Left ventricle myocardium inferior (tissue), 1 donor: ENCODE measurements around the gene KLF15. TPM values are rescaled to one million over a fixed set of nuclear protein-coding genes. Genes with fewer than 3 reads are reported as not detected.

Experiments
- DNase-seq: peaks from one replicate; pipeline ENCODE4 v3.0.0-alpha.2; 2020
- H3K27ac ChIP-seq: fragments of 200-600 bp; replicated peaks from 2 replicates; pipeline ENCODE4 v1.8.0; 2021
- H3K27me3 ChIP-seq: fragments of 200-600 bp; 2 replicates; pipeline ENCODE4 v1.8.0; 2021; ENCODE audit warnings: low read depth
- H3K36me3 ChIP-seq: fragments of 200-600 bp; 2 replicates; pipeline ENCODE4 v1.8.0; 2021
- H3K4me1 ChIP-seq: fragments of 200-600 bp; 2 replicates; pipeline ENCODE4 v1.8.0; 2021
- H3K4me3 ChIP-seq: fragments of 200-600 bp; 2 replicates; pipeline ENCODE4 v1.8.0; 2021; ENCODE audit warnings: mild to moderate bottlenecking, moderate library complexity
- H3K9me3 ChIP-seq: fragments of 200-600 bp; replicated peaks from 2 replicates; pipeline ENCODE4 v1.8.0; 2021
- intact Hi-C: fragments of 100-400 bp; cut with micrococcal nuclease; formaldehyde crosslinking; loops from one replicate; pipeline ENCODE4 v1.11.0; 2022
- total RNA-seq: library from RNA; stranded (reverse); fragmentation: NEBNext Ultra II Directional; extraction: Animal tissue kit (Norgen Biotek cat#: 25700); gene quantifications from one replicate; pipeline ENCODE4 v1.2.1, GENCODE V29; 2021
- TF ChIP-seq, protein P1 (sequence below): fragments of 200-600 bp; IDR thresholded peaks from 2 replicates; pipeline ENCODE4 v1.8.0; 2021; ENCODE audit warnings: antibody characterized with exemption, mild to moderate bottlenecking, borderline replicate concordance
- donor health status: DM: no; HTN: yes; CAD: no; lungs with severe emphysema.

KLF15 gene
- total RNA-seq, 1 donor from 2014 or later = 44.6 TPM

DNA sequence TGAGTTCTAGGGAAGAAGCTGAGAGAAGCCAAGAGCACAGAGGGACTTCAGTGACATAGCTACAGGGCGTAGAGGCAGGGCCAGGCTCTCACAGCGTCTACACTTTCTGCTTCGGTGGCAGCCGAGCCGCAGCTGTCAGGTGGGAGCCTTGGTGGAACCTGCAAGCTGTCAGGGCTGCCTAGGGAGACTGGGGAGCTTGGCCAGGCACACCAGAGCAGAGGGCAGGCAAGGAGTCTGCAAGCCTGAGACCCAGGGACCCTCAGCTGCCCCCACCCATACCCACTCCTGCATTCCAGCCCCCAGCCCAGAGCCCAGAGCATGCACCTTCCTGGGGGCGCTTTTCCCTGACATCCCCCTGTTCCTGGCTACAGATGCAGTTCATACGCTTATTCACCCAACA is 13.4 kb upstream of the KLF15 start:
- Histone ChIP-seq H3K4me3 (no peak overlapping the region), H3K27ac (no peak overlapping the region), H3K36me3 (no peaks in the 10 kb centered on the region), H3K4me1 (peaks cover 27% of the 10 kb centered on the region), H3K27me3 (no peaks in the 10 kb centered on the region), H3K9me3 (no peaks in the 10 kb centered on the region)
- intact Hi-C loops = no loop called here
- no peak for DNase-seq
- TF ChIP-seq, protein P1, sequence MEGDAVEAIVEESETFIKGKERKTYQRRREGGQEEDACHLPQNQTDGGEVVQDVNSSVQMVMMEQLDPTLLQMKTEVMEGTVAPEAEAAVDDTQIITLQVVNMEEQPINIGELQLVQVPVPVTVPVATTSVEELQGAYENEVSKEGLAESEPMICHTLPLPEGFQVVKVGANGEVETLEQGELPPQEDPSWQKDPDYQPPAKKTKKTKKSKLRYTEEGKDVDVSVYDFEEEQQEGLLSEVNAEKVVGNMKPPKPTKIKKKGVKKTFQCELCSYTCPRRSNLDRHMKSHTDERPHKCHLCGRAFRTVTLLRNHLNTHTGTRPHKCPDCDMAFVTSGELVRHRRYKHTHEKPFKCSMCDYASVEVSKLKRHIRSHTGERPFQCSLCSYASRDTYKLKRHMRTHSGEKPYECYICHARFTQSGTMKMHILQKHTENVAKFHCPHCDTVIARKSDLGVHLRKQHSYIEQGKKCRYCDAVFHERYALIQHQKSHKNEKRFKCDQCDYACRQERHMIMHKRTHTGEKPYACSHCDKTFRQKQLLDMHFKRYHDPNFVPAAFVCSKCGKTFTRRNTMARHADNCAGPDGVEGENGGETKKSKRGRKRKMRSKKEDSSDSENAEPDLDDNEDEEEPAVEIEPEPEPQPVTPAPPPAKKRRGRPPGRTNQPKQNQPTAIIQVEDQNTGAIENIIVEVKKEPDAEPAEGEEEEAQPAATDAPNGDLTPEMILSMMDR = no peak

- TF ChIP-seq, protein P1 = no peak
- no peak for DNase-seq
- no peak overlapping the region for H3K27ac ChIP-seq
- intact Hi-C loops = no loop called here
- H3K4me1 ChIP-seq = peaks cover 27% of the 10 kb centered on the region
- H3K36me3 ChIP-seq = no peaks in the 10 kb centered on the region
- H3K27me3 ChIP-seq = no peaks in the 10 kb centered on the region
- H3K4me3 ChIP-seq = no peak overlapping the region
- no peaks in the 10 kb centered on the region for H3K9me3 ChIP-seq
Measured at GRCh38 chr3:126370055-126370454, 12.8 kb upstream of the KLF15 start.

DNA sequence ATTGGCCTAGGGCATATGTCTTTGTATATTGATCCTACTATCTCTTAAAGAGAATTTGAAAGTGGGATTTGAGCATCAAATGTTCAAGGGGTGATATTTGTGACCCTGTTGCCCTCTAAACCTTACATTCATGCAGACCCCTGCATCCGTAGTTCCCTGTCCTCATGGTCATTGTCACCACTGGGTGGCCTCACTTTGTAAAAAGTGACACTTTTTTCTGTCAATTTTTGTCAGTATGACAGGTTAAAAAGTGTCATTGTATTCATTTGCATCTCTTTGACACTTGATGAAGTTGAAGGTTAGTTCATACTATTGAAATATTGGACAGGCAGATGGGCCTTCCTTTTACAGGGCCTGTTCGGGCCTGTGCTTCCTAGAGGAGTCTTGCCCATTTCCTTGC is 12.3 kb upstream of the KLF15 start:
- DNase-seq = no peak
- H3K4me3 ChIP-seq = no peak overlapping the region
- intact Hi-C loops = no loop called here
- no peaks in the 10 kb centered on the region for H3K9me3 ChIP-seq
- H3K36me3 ChIP-seq = no peaks in the 10 kb centered on the region
- peaks cover 24% of the 10 kb centered on the region for H3K4me1 ChIP-seq
- TF ChIP-seq, protein P1 = no peak
- no peak overlapping the region for H3K27ac ChIP-seq
- no peaks in the 10 kb centered on the region for H3K27me3 ChIP-seq

DNA sequence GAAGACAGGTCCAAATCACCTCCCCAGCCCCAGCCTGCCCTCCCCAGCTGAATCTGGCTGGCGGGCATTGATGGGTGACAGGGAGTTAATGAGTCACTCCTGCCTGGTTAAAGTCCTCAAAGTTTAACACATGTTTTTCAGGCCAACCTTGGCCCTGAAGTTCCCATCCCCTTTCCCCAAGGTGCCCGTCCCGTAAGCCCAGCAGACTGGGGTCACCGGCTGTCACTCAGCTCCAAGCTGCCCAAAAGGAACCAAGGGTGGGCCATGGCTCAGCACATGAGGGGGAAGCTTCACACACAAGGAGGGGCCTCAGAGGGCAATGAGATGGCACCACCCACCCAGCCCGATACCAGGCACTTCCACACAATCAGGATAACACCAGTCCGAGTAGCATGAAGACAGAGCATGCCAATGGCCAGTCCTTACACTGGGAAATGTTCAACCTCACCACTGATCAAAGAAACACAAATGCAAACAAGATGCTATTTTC is 10.2 kb upstream of the KLF15 start:
- DNase-seq = no peak
- H3K4me3 ChIP-seq = no peak overlapping the region
- no peaks in the 10 kb centered on the region for H3K9me3 ChIP-seq
- TF ChIP-seq, protein P1 = no peak
- no peaks in the 10 kb centered on the region for H3K27me3 ChIP-seq
- no peak overlapping the region for H3K27ac ChIP-seq
- H3K4me1 ChIP-seq = peaks cover 2% of the 10 kb centered on the region
- intact Hi-C loops = no loop called here
- no peaks in the 10 kb centered on the region for H3K36me3 ChIP-seq

GRCh38 chr3:126365351-126366277 is 8.4 kb upstream of the KLF15 start:
- Histone ChIP-seq H3K4me1 (no peaks in the 10 kb centered on the region), H3K27ac (no peak overlapping the region), H3K27me3 (peaks cover 8% of the 10 kb centered on the region), H3K9me3 (no peaks in the 10 kb centered on the region), H3K36me3 (no peaks in the 10 kb centered on the region), H3K4me3 (no peak overlapping the region)
- intact Hi-C loops = no loop called here
- DNase-seq = no peak
- TF ChIP-seq, protein P1 = peak; percentile 32
